ENCODE data around the gene DLGAP1. TPM values are rescaled to one million over a fixed set of nuclear protein-coding genes. Genes with fewer than 3 reads are reported as not detected.

DLGAP1 gene
- total RNA-seq, 1 experiment from 2014 or later = 0.39 TPM

- TF ChIP-seq ZBTB33 (IDR thresholded peaks at IDR 0.05; ENCODE audit: extremely low read depth, insufficient replicate concordance, low read length) = no peak
Observed at GRCh38 chr18:4237664-4238041, 217.5 kb downstream of the DLGAP1 start (continued).

GRCh38 chr18:4236940-4237663 lies 218.0 kb downstream of the DLGAP1 start:
- TF ChIP-seq TCF7L2 (IDR thresholded peaks at IDR 0.05; ENCODE audit: borderline replicate concordance, extremely low read depth, insufficient read depth, insufficient read length) = no peak
- no peak for TF ChIP-seq CEBPB (IDR thresholded peaks at IDR 0.05; ENCODE audit: low read depth)
- no peak for TF ChIP-seq FOSL1 (IDR thresholded peaks at IDR 0.05; ENCODE audit: low read depth)
- TF ChIP-seq EZH2 (IDR thresholded peaks at IDR 0.05) = no peak
- no peak for TF ChIP-seq POLR2AphosphoS5 (IDR thresholded peaks at IDR 0.05; ENCODE audit: low read depth, low read length)
- TF ChIP-seq ELF1 (IDR thresholded peaks at IDR 0.05; ENCODE audit: borderline replicate concordance, low read depth) = no peak
- H3K4me2 ChIP-seq (ENCODE audit: low read length) = no peak overlapping the region
- H4K20me1 ChIP-seq (ENCODE audit: insufficient read depth) = no peaks in the 10 kb centered on the region; the same call in 1 of the 2 replicates
- H3K9ac ChIP-seq (ENCODE audit: low read length) = no peak overlapping the region
- intact Hi-C loops (cut with micrococcal nuclease) = no loop called here
- no peak for DNase-seq (ENCODE audit: low read depth, low spot score)
- no peak overlapping the region for H3K27ac ChIP-seq (ENCODE audit: low read depth, low read length)
- no peak overlapping the region for H2AFZ ChIP-seq (ENCODE audit: low read depth, low read length, poor library complexity, severe bottlenecking)
- no peak for ATAC-seq
- POLR2A ChIA-PET = no interaction called here
- no peaks in the 10 kb centered on the region for H3K9me2 ChIP-seq (ENCODE audit: insufficient read depth)
- RAD21 ChIA-PET (ENCODE audit: low non-redundant PET in 1 of 2, low total read pairs in 2 of 2, uncharacterized antibody in 2 of 2, unreplicated experiment in 2 of 2) = no interaction called here
- H3K79me2 ChIP-seq (ENCODE audit: insufficient read depth, low read length) = no peaks in the 10 kb centered on the region
- CTCF ChIA-PET = no interaction called here
- no peaks in the 10 kb centered on the region for H3K4me1 ChIP-seq (ENCODE audit: control insufficient read depth in 1 of 2, insufficient read depth in 2 of 2, low read length in 2 of 2)
- peaks cover 0 to 19% of the 10 kb centered on the region in 2 experiments; a peak in 1 of 4 replicates for H3K9me3 ChIP-seq (ENCODE audit: control insufficient read depth in 1 of 2, insufficient read depth in 1 of 2, low read depth in 1 of 2, low read length in 2 of 2)
- no peaks in the 10 kb centered on the region for H3K27me3 ChIP-seq (ENCODE audit: insufficient read depth, low read length)
- no peak overlapping the region for H3K4me3 ChIP-seq (replicated peaks in 1 of 2; ENCODE audit: low read depth in 1 of 2, low read length in 2 of 2)
- no TSS peak for BruUV-seq (replicated peaks)
- H3K36me3 ChIP-seq (ENCODE audit: control insufficient read depth in 1 of 2, insufficient read depth in 2 of 2, low read length in 2 of 2) = no peaks in the 10 kb centered on the region

Measured in HCT116 (cell line).